Esophagus mucosa (tissue), 1 donor: ENCODE data around the gene RALGDS. TPM values are rescaled to one million over a fixed set of nuclear protein-coding genes. Genes with fewer than 3 reads are reported as not detected.
"Not testable (repeated sequence)": the region's sequence is repeated elsewhere in the genome, so short reads cannot be mapped to it uniquely, and the experiment has no call there.

Source experiments
- ATAC-seq: fragments of 200-7000 bp; cut with Tn5 transposase; one replicate; pipeline ENCODE4 v1.9.1; 2020
- total RNA-seq: library from RNA; stranded (reverse); gene quantifications from one replicate; pipeline ENCODE4 v1.2.4, GENCODE V29; 2023
- donor health status: DM: yes; HTN: yes; CAD: no.

RALGDS gene
- total RNA-seq, 1 donor from 2014 or later = 35.0 TPM

GRCh38 chr9:133106511-133107244 is 14.4 kb downstream of the RALGDS start:
- no peak for ATAC-seq

GRCh38 chr9:133105461-133105770 is 15.6 kb downstream of the RALGDS start:
- ATAC-seq = no peak

GRCh38 chr9:133104718-133105460 is 16.2 kb downstream of the RALGDS start:
- no peak for ATAC-seq

- no peak for ATAC-seq
Observed at GRCh38 chr9:133103987-133104505, 17.0 kb downstream of the RALGDS start.

- ATAC-seq = peak; percentile 78
Observed at GRCh38 chr9:133103183-133103986, 17.7 kb downstream of the RALGDS start.

- no peak for ATAC-seq
Observed at GRCh38 chr9:133102190-133103021, 18.6 kb downstream of the RALGDS start.

GRCh38 chr9:133101356-133102189 is 19.5 kb downstream of the RALGDS start:
- no peak for ATAC-seq

- ATAC-seq = no peak
Observed at GRCh38 chr9:133100506-133101355, 20.3 kb downstream of the RALGDS start.

- no peak for ATAC-seq
Observed at GRCh38 chr9:133099726-133100505, 21.1 kb downstream of the RALGDS start.

- no peak for ATAC-seq
Observed at GRCh38 chr9:133098871-133099270, 22.2 kb downstream of the RALGDS start.

GRCh38 chr9:133098104-133098754 is 22.8 kb downstream of the RALGDS start:
- peak; percentile 4 for ATAC-seq

- ATAC-seq = no peak
Observed at GRCh38 chr9:133094842-133095393, 26.1 kb downstream of the RALGDS start.

- not testable (repeated sequence) for ATAC-seq
Observed at GRCh38 chr9:133094351-133094750, 26.7 kb downstream of the RALGDS start.

GRCh38 chr9:133090752-133091385 is 30.2 kb downstream of the RALGDS start:
- no peak for ATAC-seq

- ATAC-seq = no peak
Observed at GRCh38 chr9:133090187-133090586, 30.9 kb downstream of the RALGDS start.

GRCh38 chr9:133089271-133089671 is 31.8 kb downstream of the RALGDS start:
- ATAC-seq = peak; percentile 69

- ATAC-seq = no peak
Observed at GRCh38 chr9:133088756-133089155, 32.3 kb downstream of the RALGDS start.

GRCh38 chr9:133088146-133088750 is 32.8 kb downstream of the RALGDS start:
- no peak for ATAC-seq
